Measurements from ENCODE around the gene GPR139. TPM values are rescaled to one million over a fixed set of nuclear protein-coding genes. Genes with fewer than 3 reads are reported as not detected.

Gene GPR139
- total RNA-seq (not detected), polyA plus RNA-seq (not detected)
- long read RNA-seq, donor 1 = 0 reads
- long read RNA-seq, donor 2 = 0 reads

DNA sequence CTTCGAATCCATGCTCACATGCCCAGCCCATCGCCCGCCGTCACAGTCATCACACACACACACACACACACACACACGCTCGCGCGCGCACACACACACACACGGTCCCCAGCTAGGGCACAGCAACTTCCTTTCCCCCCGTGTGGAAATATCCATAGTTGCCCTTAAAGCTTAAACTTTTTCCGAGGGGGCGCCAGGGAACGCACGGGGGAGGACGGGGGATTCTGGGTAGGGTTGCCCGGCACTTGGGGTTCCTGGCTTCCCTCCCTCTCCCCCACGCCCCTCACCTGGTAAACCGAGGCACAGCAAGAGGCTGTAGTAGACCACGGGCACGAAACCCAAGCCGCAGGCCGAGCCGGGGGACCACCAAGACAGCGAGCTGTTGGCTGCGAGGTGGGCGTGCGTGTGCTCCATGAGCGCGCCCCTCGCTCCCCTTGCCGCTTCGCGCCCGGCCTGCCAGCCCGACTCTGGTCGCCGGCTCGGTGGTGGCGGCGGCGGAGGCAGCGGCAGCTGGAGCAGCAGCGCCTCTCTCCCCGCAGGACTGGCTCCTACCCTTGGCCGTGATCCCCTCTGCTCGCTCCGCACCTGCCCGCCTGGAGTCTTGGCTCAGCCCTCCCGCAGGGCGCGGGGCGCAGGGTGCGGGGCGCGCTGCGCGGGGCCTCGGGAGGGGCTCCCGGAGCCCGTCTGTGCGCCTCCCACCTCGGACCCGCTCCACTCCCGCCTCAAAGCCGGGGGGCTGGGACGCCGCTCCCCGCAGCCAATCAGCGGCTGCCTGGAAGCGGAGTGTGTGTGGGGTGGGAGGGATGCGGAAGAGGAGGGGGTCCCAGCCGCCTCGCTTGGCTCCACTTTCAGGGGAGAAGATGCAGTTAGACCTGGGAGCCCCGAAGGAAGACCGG lies at the start of gene GPR139:
GPR139 (minus strand) TSS at position 688 of the 896 bp plus-strand sequence; CDS start at position 414, 274 bp downstream.
- H3K4me3 ChIP-seq (ENCODE audit: low read length in 2 of 2) = no peak within 1 kb of the TSS
- H3K9me3 ChIP-seq (ENCODE audit: control insufficient read depth, low read length) = peaks cover 1% of the 10 kb centered on the region
- ATAC-seq (ENCODE audit: low FRiP score) (no peak), DNase-seq (no peak)
- no peaks in the 10 kb centered on the region for H3K4me1 ChIP-seq (ENCODE audit: control insufficient read depth in 1 of 2, insufficient read depth in 2 of 2, low read length in 2 of 2)
- no peak within 1 kb of the TSS for H3K27ac ChIP-seq (ENCODE audit: low read depth in 1 of 2, low read length in 2 of 2)
- no peaks in the 10 kb centered on the region for H3K27me3 ChIP-seq (ENCODE audit: control insufficient read depth in 1 of 2, insufficient read depth in 2 of 2, low read length in 1 of 2)
- intact Hi-C loops (cut with DNase I) = no loop called here
- WGBS, 2 donors = 1% methylated on average over 57 to 76 of the region's 76 CpGs
- no peaks in the 10 kb centered on the region for H3K36me3 ChIP-seq (ENCODE audit: control insufficient read depth in 1 of 2, insufficient read depth in 2 of 2, low read length in 1 of 2)

DNA sequence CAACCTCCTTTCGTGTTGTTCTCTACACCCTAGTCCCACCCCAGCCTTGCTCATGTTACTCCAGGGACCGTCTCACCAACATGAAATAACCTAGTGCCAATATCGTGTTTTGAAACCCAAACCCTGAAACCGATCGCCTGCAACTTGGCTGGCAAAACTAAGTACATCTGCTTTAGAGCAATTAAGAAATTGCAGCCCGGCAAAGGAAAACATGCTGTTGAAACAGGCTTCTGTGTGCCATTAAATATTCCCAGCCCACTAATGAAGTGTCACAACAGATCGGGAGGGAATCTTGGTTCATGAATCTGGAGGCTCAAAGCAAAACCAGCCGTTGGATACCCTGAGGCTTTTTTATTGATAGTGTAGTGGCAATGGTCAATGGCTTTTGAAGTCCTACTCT lies 48.3 kb upstream of the GPR139 start:
- no peak overlapping the region for H3K4me3 ChIP-seq (ENCODE audit: low read length in 2 of 2)
- no peaks in the 10 kb centered on the region for H3K36me3 ChIP-seq (ENCODE audit: control insufficient read depth in 1 of 2, insufficient read depth in 2 of 2, low read length in 1 of 2)
- 69 to 77% methylated on average over 8 of the region's 8 CpGs for WGBS, 2 donors
- H3K9me3 ChIP-seq (ENCODE audit: control insufficient read depth, low read length) = peaks cover 6% of the 10 kb centered on the region
- no peak overlapping the region for H3K27ac ChIP-seq (ENCODE audit: low read depth in 1 of 2, low read length in 2 of 2)
- H3K4me1 ChIP-seq (ENCODE audit: control insufficient read depth in 1 of 2, insufficient read depth in 2 of 2, low read length in 2 of 2) = no peaks in the 10 kb centered on the region
- no peak for ATAC-seq (ENCODE audit: low FRiP score)
- intact Hi-C loops (cut with DNase I) = no loop called here
- no peak for DNase-seq
- H3K27me3 ChIP-seq (ENCODE audit: control insufficient read depth in 1 of 2, insufficient read depth in 2 of 2, low read length in 1 of 2) = peaks cover 0 to 3% of the 10 kb centered on the region in 2 donors

DNA sequence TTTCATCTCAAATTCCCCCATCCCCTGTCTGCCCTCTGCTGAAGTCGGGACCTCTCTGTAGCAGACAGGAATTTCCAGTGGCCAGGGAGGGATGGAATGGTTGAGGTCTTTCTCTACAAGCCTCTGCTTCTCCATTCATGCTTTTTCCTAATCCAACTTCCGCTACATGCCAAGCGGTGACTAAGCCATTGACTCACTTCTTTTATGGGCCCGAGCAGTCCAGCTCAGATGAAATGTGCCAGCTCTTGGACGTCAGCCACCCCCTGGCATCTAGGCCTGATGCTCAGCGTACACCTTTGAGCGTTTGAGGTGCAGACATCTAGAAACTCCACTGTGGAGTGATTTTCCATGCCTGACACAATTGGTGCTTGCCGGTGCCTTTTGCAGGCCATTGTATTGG lies 40.7 kb upstream of the GPR139 start:
- intact Hi-C loops (cut with DNase I) = no loop called here
- H3K4me3 ChIP-seq (ENCODE audit: low read length in 2 of 2) = no peak overlapping the region
- no peak overlapping the region for H3K27ac ChIP-seq (ENCODE audit: low read depth in 1 of 2, low read length in 2 of 2)
- no peaks in the 10 kb centered on the region for H3K9me3 ChIP-seq (ENCODE audit: control insufficient read depth, low read length)
- no peaks in the 10 kb centered on the region for H3K27me3 ChIP-seq (ENCODE audit: control insufficient read depth in 1 of 2, insufficient read depth in 2 of 2, low read length in 1 of 2)
- ATAC-seq (ENCODE audit: low FRiP score) (no peak), DNase-seq (peak; percentile 44 to 76)
- no peaks in the 10 kb centered on the region for H3K36me3 ChIP-seq (ENCODE audit: control insufficient read depth in 1 of 2, insufficient read depth in 2 of 2, low read length in 1 of 2)
- WGBS, 2 donors = 48 to 59% methylated on average over 8 of the region's 8 CpGs
- no peaks in the 10 kb centered on the region for H3K4me1 ChIP-seq (ENCODE audit: control insufficient read depth in 1 of 2, insufficient read depth in 2 of 2, low read length in 2 of 2)

DNA sequence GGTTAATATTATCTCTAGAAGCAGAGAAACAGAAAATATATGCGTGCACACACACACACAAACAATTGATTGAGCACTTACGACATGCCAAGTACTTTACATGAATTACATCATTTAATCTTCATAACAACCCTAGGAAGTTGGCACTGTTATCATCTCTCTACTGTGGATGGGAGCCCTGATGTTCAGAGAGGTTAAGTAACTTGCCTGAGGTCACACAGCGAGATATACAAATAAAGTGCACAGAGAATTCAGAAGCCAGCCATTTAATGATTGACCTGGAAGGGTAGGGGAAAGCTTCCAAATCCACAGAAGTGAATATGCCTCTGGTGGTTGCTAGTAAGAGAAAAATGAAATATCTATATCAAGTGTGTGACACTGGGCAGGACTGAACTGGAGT lies 37.5 kb upstream of the GPR139 start:
- H3K36me3 ChIP-seq (ENCODE audit: control insufficient read depth in 1 of 2, insufficient read depth in 2 of 2, low read length in 1 of 2) = no peaks in the 10 kb centered on the region
- no peak for ATAC-seq (ENCODE audit: low FRiP score)
- H3K4me3 ChIP-seq (ENCODE audit: low read length in 2 of 2) = no peak overlapping the region
- no peak overlapping the region for H3K27ac ChIP-seq (ENCODE audit: low read depth in 1 of 2, low read length in 2 of 2)
- DNase-seq = no peak
- no peaks in the 10 kb centered on the region for H3K9me3 ChIP-seq (ENCODE audit: control insufficient read depth, low read length)
- 85 to 91% methylated on average over 3 of the region's 3 CpGs for WGBS, 2 donors
- H3K4me1 ChIP-seq (ENCODE audit: control insufficient read depth in 1 of 2, insufficient read depth in 2 of 2, low read length in 2 of 2) = no peaks in the 10 kb centered on the region
- intact Hi-C loops (cut with DNase I) = no loop called here
- no peaks in the 10 kb centered on the region for H3K27me3 ChIP-seq (ENCODE audit: control insufficient read depth in 1 of 2, insufficient read depth in 2 of 2, low read length in 1 of 2)

DNA sequence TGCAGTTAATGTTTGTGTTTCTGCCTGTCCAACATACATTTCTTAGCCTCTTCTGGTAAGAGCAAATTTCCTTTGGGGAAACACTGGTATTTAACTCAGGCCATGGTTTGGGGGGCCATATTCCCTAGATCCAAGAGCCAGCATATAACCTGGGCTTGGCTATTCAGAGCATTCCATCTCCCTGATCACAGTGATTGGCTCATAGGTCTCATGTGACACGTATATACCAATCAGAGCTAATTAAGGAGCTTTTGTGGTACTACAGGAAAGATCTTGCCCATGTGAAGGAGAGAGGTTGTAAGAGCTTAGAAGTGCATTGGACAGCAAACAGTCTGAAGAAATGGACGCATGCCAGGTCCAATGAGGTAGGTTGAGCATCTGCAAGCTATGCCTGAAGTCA lies 33.4 kb upstream of the GPR139 start:
- Histone ChIP-seq H3K4me3 (ENCODE audit: low read length in 2 of 2) (no peak overlapping the region), H3K4me1 (ENCODE audit: control insufficient read depth in 1 of 2, insufficient read depth in 2 of 2, low read length in 2 of 2) (no peaks in the 10 kb centered on the region), H3K27ac (ENCODE audit: low read depth in 1 of 2, low read length in 2 of 2) (no peak overlapping the region), H3K9me3 (ENCODE audit: control insufficient read depth, low read length) (no peaks in the 10 kb centered on the region), H3K27me3 (ENCODE audit: control insufficient read depth in 1 of 2, insufficient read depth in 2 of 2, low read length in 1 of 2) (no peaks in the 10 kb centered on the region), H3K36me3 (ENCODE audit: control insufficient read depth in 1 of 2, insufficient read depth in 2 of 2, low read length in 1 of 2) (no peaks in the 10 kb centered on the region)
- WGBS, 2 donors = 57 to 65% methylated on average over 2 of the region's 2 CpGs
- ATAC-seq (ENCODE audit: low FRiP score) = no peak
- DNase-seq = no peak
- intact Hi-C loops (cut with DNase I) = no loop called here

DNA sequence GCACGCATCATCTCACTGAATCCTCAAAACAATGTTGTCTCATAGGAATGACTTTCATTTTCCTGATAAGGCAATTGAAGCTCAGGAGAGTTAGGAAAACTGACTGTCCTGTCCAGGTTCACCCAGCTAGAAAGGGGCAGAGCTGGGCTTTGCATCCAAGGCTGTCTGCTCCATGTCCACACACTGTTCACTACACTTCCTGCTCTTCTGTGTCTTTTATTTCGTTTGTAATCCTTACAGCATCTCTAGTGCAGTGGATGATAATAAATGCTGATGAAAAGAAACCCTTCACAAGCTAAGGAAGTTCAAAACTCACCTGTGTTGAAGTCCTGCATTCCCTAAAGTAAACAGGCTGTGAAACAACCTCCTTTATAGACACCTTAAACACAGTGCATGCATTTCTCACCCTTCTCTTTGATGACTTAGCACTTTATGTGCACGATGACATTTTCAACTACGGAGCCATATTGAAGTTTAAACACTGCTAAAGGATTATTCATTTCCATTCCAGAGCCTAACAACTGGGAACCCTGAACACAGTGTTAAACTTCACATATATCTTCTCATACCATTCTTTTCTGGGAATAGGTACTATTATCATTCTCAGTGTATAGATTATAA lies 31.0 kb upstream of the GPR139 start:
- H3K27me3 ChIP-seq (ENCODE audit: control insufficient read depth in 1 of 2, insufficient read depth in 2 of 2, low read length in 1 of 2) = no peaks in the 10 kb centered on the region
- ATAC-seq (ENCODE audit: low FRiP score) (no peak), DNase-seq (no peak)
- H3K36me3 ChIP-seq (ENCODE audit: control insufficient read depth in 1 of 2, insufficient read depth in 2 of 2, low read length in 1 of 2) = no peaks in the 10 kb centered on the region
- H3K9me3 ChIP-seq (ENCODE audit: control insufficient read depth, low read length) = no peaks in the 10 kb centered on the region
- no peak overlapping the region for H3K4me3 ChIP-seq (ENCODE audit: low read length in 2 of 2)
- WGBS, 2 donors = 65 to 71% methylated on average over 4 of the region's 4 CpGs
- H3K4me1 ChIP-seq (ENCODE audit: control insufficient read depth in 1 of 2, insufficient read depth in 2 of 2, low read length in 2 of 2) = no peaks in the 10 kb centered on the region
- intact Hi-C loops (cut with DNase I) = no loop called here
- no peak overlapping the region for H3K27ac ChIP-seq (ENCODE audit: low read depth in 1 of 2, low read length in 2 of 2)

DNA sequence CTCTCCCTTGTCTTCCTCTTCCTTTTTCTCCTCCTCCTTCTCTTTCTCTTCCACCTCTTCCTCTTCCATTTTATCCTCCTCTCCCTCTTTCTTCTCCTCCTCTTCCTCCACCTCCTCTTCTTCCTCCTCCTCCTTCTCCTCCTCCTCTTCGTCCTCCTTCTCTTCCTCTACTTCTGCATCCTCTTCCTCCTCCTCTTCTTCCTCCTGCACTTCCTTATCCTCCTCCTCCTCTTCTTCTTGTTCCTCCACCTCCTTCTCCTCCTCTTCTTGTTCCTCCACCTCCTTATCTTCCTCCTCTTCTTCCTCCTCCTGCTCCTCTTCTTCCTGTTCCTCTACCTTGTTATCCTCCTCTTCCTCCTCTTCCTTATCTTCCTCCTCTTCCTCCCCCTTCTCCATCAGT lies 28.8 kb upstream of the GPR139 start:
- Histone ChIP-seq H3K9me3 (ENCODE audit: control insufficient read depth, low read length) (peaks cover 4% of the 10 kb centered on the region), H3K4me3 (ENCODE audit: low read length in 2 of 2) (no peak overlapping the region), H3K36me3 (ENCODE audit: control insufficient read depth in 1 of 2, insufficient read depth in 2 of 2, low read length in 1 of 2) (no peaks in the 10 kb centered on the region), H3K4me1 (ENCODE audit: control insufficient read depth in 1 of 2, insufficient read depth in 2 of 2, low read length in 2 of 2) (no peaks in the 10 kb centered on the region), H3K27me3 (ENCODE audit: control insufficient read depth in 1 of 2, insufficient read depth in 2 of 2, low read length in 1 of 2) (peaks cover 0 to 1% of the 10 kb centered on the region in 2 donors), H3K27ac (ENCODE audit: low read depth in 1 of 2, low read length in 2 of 2) (no peak overlapping the region)
- no peak for DNase-seq
- intact Hi-C loops (cut with DNase I) = no loop called here
- no peak for ATAC-seq (ENCODE audit: low FRiP score)
- WGBS, 2 donors = 65 to 69% methylated on average over 1 of the region's 1 CpG

DNA sequence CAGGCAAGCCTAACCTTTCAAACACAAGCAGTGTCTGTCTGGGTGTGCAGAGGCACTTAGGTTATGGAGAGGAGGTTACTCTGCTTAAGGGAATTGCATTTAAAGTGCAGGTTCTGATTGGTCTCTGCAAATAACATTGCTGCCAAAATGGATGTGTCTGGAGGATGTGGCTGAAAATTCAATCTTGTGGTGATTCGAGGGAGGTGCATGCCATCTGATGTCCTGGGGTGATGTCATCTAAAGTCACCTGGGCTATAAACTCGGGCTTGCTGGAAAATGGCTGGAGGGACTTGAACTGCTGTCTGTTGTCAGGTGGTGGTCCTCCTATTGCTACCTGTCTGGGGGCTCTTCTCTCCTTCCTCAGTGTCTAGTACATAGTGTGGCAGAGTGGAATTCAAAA lies 28.3 kb upstream of the GPR139 start:
- 59 to 68% methylated on average over 2 of the region's 2 CpGs for WGBS, 2 donors
- DNase-seq (no peak), ATAC-seq (ENCODE audit: low FRiP score) (no peak)
- H3K36me3 ChIP-seq (ENCODE audit: control insufficient read depth in 1 of 2, insufficient read depth in 2 of 2, low read length in 1 of 2) = no peaks in the 10 kb centered on the region
- peaks cover 0 to 1% of the 10 kb centered on the region in 2 donors for H3K27me3 ChIP-seq (ENCODE audit: control insufficient read depth in 1 of 2, insufficient read depth in 2 of 2, low read length in 1 of 2)
- H3K4me3 ChIP-seq (ENCODE audit: low read length in 2 of 2) = no peak overlapping the region
- H3K4me1 ChIP-seq (ENCODE audit: control insufficient read depth in 1 of 2, insufficient read depth in 2 of 2, low read length in 2 of 2) = no peaks in the 10 kb centered on the region
- H3K27ac ChIP-seq (ENCODE audit: low read depth in 1 of 2, low read length in 2 of 2) = no peak overlapping the region
- intact Hi-C loops (cut with DNase I) = no loop called here
- peaks cover 4% of the 10 kb centered on the region for H3K9me3 ChIP-seq (ENCODE audit: control insufficient read depth, low read length)

DNA sequence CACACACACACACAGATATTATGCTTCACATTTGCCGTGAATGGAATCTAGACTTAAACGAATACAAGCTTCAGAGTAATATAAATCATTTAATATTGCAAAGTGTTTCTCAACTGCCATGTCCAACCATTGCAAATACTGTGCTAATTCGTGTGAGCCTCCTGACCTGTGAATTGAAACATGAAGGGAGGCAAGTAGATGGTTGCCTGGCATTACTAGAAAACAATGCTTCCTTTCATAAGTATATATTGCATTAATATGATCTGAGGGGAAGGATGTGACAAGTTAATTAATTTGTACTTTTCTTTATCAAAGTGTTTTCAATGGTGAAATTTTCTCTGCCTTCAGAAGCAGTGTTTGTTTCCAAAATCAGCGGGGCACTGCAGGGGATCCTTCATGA lies 25.7 kb upstream of the GPR139 start:
- WGBS, 2 donors = 49 to 55% methylated on average over 4 of the region's 4 CpGs
- Histone ChIP-seq H3K4me1 (ENCODE audit: control insufficient read depth in 1 of 2, insufficient read depth in 2 of 2, low read length in 2 of 2) (no peaks in the 10 kb centered on the region), H3K27ac (ENCODE audit: low read depth in 1 of 2, low read length in 2 of 2) (no peak overlapping the region), H3K4me3 (ENCODE audit: low read length in 2 of 2) (no peak overlapping the region), H3K9me3 (ENCODE audit: control insufficient read depth, low read length) (peaks cover 4% of the 10 kb centered on the region), H3K36me3 (ENCODE audit: control insufficient read depth in 1 of 2, insufficient read depth in 2 of 2, low read length in 1 of 2) (no peaks in the 10 kb centered on the region), H3K27me3 (ENCODE audit: control insufficient read depth in 1 of 2, insufficient read depth in 2 of 2, low read length in 1 of 2) (peaks cover 0 to 1% of the 10 kb centered on the region in 2 donors)
- ATAC-seq (ENCODE audit: low FRiP score) = no peak
- intact Hi-C loops (cut with DNase I) = no loop called here
- no peak for DNase-seq
